Neural progenitor cell (in vitro differentiated cells): ENCODE measurements around the gene LRCOL1. TPM values are rescaled to one million over a fixed set of nuclear protein-coding genes. Genes with fewer than 3 reads are reported as not detected.

Experiments used
- DNase-seq: peaks from one replicate; pipeline ENCODE4 v3.0.0-alpha.2; 2016; ENCODE audit warnings: low spot score
- H2AFZ ChIP-seq: fragments of 200-600 bp; sonication (generic); replicated peaks from 2 replicates; pipeline ENCODE4 v1.6.1; 2016; ENCODE audit warnings: antibody characterized with exemption
- H3F3A ChIP-seq: fragments of 200-600 bp; sonication (generic); 2 replicates; pipeline ENCODE4 v1.6.1; 2016; ENCODE audit warnings: antibody characterized with exemption, low read depth
- H3K27ac ChIP-seq: fragments of 200-600 bp; sonication (generic); 2 replicates; pipeline ENCODE4 v1.5.1; 2016; ENCODE audit warnings: mild to moderate bottlenecking
- H3K27me3 ChIP-seq: fragments of 200-600 bp; sonication (generic); 2 replicates; pipeline ENCODE4 v1.6.1; 2016; ENCODE audit warnings: mild to moderate bottlenecking, moderate library complexity
- H3K36me3 ChIP-seq: fragments of 200-600 bp; sonication (generic); 2 replicates; pipeline ENCODE4 v1.5.1; 2016
- H3K4me1 ChIP-seq: fragments of 200-600 bp; sonication (generic); 2 replicates; pipeline ENCODE4 v1.6.1; 2016; ENCODE audit warnings: mixed run types
- H3K4me2 ChIP-seq: fragments of 200-600 bp; sonication (generic); 2 replicates; pipeline ENCODE4 v1.6.1; 2016
- H3K4me3 ChIP-seq: fragments of 200-600 bp; sonication (generic); 2 replicates; pipeline ENCODE4 v1.5.1; 2016
- H3K79me2 ChIP-seq: fragments of 200-600 bp; sonication (generic); 2 replicates; pipeline ENCODE4 v1.6.1; 2016; ENCODE audit warnings: low read depth
- H3K9ac ChIP-seq: fragments of 200-600 bp; sonication (generic); 2 replicates; pipeline ENCODE4 v1.6.1; 2016
- H3K9me3 ChIP-seq: fragments of 200-600 bp; sonication (generic); 2 replicates; pipeline ENCODE4 v1.5.1; 2016; ENCODE audit warnings: low read depth
- H4K20me1 ChIP-seq: fragments of 200-600 bp; sonication (generic); 2 replicates; pipeline ENCODE4 v1.6.1; 2016; ENCODE audit warnings: low read depth
- H3K27ac Mint-ChIP-seq: 3 replicates; pipeline ENCODE4 v1.8.0; 2021; ENCODE audit warnings: mixed read lengths
- H3K27me3 Mint-ChIP-seq: 2 replicates; pipeline ENCODE4 v1.8.0; 2022; ENCODE audit warnings: low read depth, mild to moderate bottlenecking, inconsistent platforms, moderate library complexity, mixed read lengths; ENCODE audit not compliant: insufficient read depth
- H3K36me3 Mint-ChIP-seq: 3 replicates; pipeline ENCODE4 v1.8.0; 2021; ENCODE audit warnings: mixed read lengths
- H3K4me1 Mint-ChIP-seq: 3 replicates; pipeline ENCODE4 v1.8.0; 2021; ENCODE audit warnings: mixed read lengths
- H3K4me3 Mint-ChIP-seq: 3 replicates; pipeline ENCODE4 v1.8.0; 2021; ENCODE audit warnings: mild to moderate bottlenecking, moderate library complexity, mixed read lengths
- H3K9me3 Mint-ChIP-seq: 3 replicates; pipeline ENCODE4 v1.8.0; 2020; ENCODE audit warnings: mixed read lengths
- CTCF ChIP-seq: fragments of 200-600 bp; sonication (generic); IDR thresholded peaks from 2 replicates; pipeline ENCODE4 v1.5.1; 2017; ENCODE audit warnings: antibody characterized with exemption, mild to moderate bottlenecking
- EZH2 ChIP-seq: fragments of 200-600 bp; sonication (generic); IDR thresholded peaks from 2 replicates; pipeline ENCODE4 v1.6.1; 2017; ENCODE audit warnings: antibody characterized with exemption, mild to moderate bottlenecking, moderate library complexity
- EZH2phosphoT487 ChIP-seq: fragments of 200-600 bp; sonication (generic); IDR thresholded peaks from 2 replicates; pipeline ENCODE4 v1.6.1; 2017; ENCODE audit warnings: antibody characterized with exemption
- total RNA-seq: library from RNA; depleted of rRNA; stranded (reverse); fragments of >200 nt; gene quantifications from 2 replicates; pipeline ENCODE4 v1.2.3, GENCODE V29; 2015; ENCODE audit warnings: low replicate concordance

LRCOL1 gene
- total RNA-seq, 1 donor from 2014 or later: not detected

DNA sequence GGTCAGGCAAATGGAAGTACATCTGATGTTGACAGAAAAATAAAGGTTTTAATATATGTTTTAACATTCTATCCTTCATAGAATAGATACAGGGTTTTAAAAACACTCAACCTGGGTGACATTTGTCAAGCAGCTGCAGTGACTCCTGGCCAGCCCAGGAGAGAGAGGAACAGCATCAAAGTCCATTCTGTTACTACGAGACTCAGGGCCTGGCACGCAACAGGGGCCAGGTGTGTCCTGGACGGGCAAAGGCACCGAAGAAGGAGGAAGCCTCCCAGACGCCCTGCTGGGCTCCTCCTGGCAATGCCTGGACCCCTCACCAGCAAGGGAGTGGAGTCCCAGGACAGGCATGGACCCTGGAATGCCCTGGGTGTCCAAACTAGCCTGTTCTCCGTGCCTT is 22.1 kb downstream of the LRCOL1 start:
- DNase-seq: no peak
- Histone ChIP-seq H3F3A (peaks cover 13% of the 10 kb centered on the region), H3K27me3 (peaks cover 100% of the 10 kb centered on the region), H3K36me3 (no peaks in the 10 kb centered on the region), H3K79me2 (no peaks in the 10 kb centered on the region), H3K4me3 (no peak overlapping the region), H3K4me2 (no peak overlapping the region), H3K9me3 (no peaks in the 10 kb centered on the region), H4K20me1 (peaks cover 24% of the 10 kb centered on the region), H3K27ac (no peak overlapping the region), H3K9ac (no peak overlapping the region), H2AFZ (no peak overlapping the region), H3K4me1 (peaks cover 7% of the 10 kb centered on the region)
- Mint-ChIP-seq H3K36me3 (peaks cover 4% of the 10 kb centered on the region), H3K4me1 (peaks cover 9% of the 10 kb centered on the region), H3K4me3 (no peak overlapping the region), H3K27ac (no peak overlapping the region), H3K27me3 (peaks cover 20% of the 10 kb centered on the region), H3K9me3 (peaks cover 2% of the 10 kb centered on the region)
- TF ChIP-seq CTCF: no peak

DNA sequence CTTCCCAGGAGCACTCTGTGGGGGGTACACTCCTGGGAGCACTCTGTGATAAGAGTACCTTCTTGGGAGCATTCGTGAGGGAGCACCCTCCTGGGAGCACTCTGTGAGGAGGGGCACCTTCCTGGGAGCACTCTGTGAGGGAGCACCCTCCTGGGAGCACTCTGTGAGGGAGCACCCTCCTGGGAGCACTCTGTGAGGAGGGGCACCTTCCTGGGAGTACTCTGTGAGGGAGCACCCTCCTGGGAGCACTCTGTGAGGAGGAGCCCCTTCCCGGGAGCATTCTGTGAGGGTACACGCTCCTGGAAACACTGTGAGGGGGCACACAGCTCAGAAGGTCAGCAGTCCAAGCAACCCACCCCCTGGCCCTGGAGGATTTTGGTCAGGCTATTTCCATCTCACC is 22.6 kb downstream of the LRCOL1 start:
- Histone ChIP-seq H2AFZ (no peak overlapping the region), H3K79me2 (no peaks in the 10 kb centered on the region), H3K4me2 (no peak overlapping the region), H3K4me1 (peaks cover 10% of the 10 kb centered on the region), H3K4me3 (no peak overlapping the region), H3K36me3 (no peaks in the 10 kb centered on the region), H3K27me3 (peaks cover 100% of the 10 kb centered on the region), H3K9me3 (no peaks in the 10 kb centered on the region), H3K27ac (no peak overlapping the region), H4K20me1 (peaks cover 27% of the 10 kb centered on the region), H3K9ac (no peak overlapping the region), H3F3A (peaks cover 13% of the 10 kb centered on the region)
- Mint-ChIP-seq H3K27ac (no peak overlapping the region), H3K4me1 (peaks cover 7% of the 10 kb centered on the region), H3K4me3 (no peak overlapping the region), H3K9me3 (no peaks in the 10 kb centered on the region), H3K27me3 (peaks cover 20% of the 10 kb centered on the region), H3K36me3 (peaks cover 4% of the 10 kb centered on the region)
- TF ChIP-seq EZH2phosphoT487 (no peak), EZH2 (no peak), CTCF (no peak)
- no peak for DNase-seq

- Histone ChIP-seq H2AFZ (no peak overlapping the region), H3K4me2 (no peak overlapping the region), H3K27ac (no peak overlapping the region), H3K27me3 (peaks cover 100% of the 10 kb centered on the region), H3K9me3 (no peaks in the 10 kb centered on the region), H3F3A (peaks cover 18% of the 10 kb centered on the region), H3K36me3 (no peaks in the 10 kb centered on the region), H3K4me3 (no peak overlapping the region), H4K20me1 (peaks cover 36% of the 10 kb centered on the region), H3K79me2 (no peaks in the 10 kb centered on the region), H3K4me1 (peaks cover 15% of the 10 kb centered on the region), H3K9ac (no peak overlapping the region)
- no peak overlapping the region for H3K27ac Mint-ChIP-seq
- no peak for DNase-seq
- no peak overlapping the region for H3K4me3 Mint-ChIP-seq
- H3K27me3 Mint-ChIP-seq: peaks cover 22% of the 10 kb centered on the region
- peaks cover 4% of the 10 kb centered on the region for H3K36me3 Mint-ChIP-seq
- H3K9me3 Mint-ChIP-seq: no peaks in the 10 kb centered on the region
- no peak for TF ChIP-seq EZH2phosphoT487
- TF ChIP-seq EZH2: no peak
- TF ChIP-seq CTCF: no peak
- H3K4me1 Mint-ChIP-seq: peaks cover 4% of the 10 kb centered on the region
Observed at GRCh38 chr12:132586929-132587328, 23.5 kb downstream of the LRCOL1 start.

- no peaks in the 10 kb centered on the region for H3K9me3 Mint-ChIP-seq
- no peak overlapping the region for H3K4me3 ChIP-seq
- H3K4me1 Mint-ChIP-seq: peaks cover 4% of the 10 kb centered on the region
- peaks cover 28% of the 10 kb centered on the region for H3K27me3 Mint-ChIP-seq
- H3K27ac ChIP-seq: no peak overlapping the region
- no peak for DNase-seq
- peaks cover 15% of the 10 kb centered on the region for H3K4me1 ChIP-seq
- H3K4me2 ChIP-seq: no peak overlapping the region
- no peak for TF ChIP-seq EZH2
- no peak for TF ChIP-seq EZH2phosphoT487
- no peak for TF ChIP-seq CTCF
- peaks cover 98% of the 10 kb centered on the region for H3K27me3 ChIP-seq
- H2AFZ ChIP-seq: no peak overlapping the region
- H3K79me2 ChIP-seq: no peaks in the 10 kb centered on the region
- H4K20me1 ChIP-seq: peaks cover 53% of the 10 kb centered on the region
- no peak overlapping the region for H3K4me3 Mint-ChIP-seq
- peaks cover 18% of the 10 kb centered on the region for H3F3A ChIP-seq
- no peak overlapping the region for H3K9ac ChIP-seq
- H3K36me3 Mint-ChIP-seq: peaks cover 4% of the 10 kb centered on the region
- H3K27ac Mint-ChIP-seq: no peak overlapping the region
- H3K36me3 ChIP-seq: no peaks in the 10 kb centered on the region
- H3K9me3 ChIP-seq: no peaks in the 10 kb centered on the region
Observed at GRCh38 chr12:132585177-132585576, 25.2 kb downstream of the LRCOL1 start.
